Middle frontal gyrus (tissue), 1 donor: ENCODE measurements around the gene C19orf25.
A peak's percentile ranks its signal among the peaks of the same experiment; 100 is the strongest.

Experiments used
- DNase-seq: peaks from one replicate; pipeline ENCODE4 v3.0.0-alpha.2; 2015; ENCODE audit warnings: low spot score; ENCODE audit errors: extremely low spot score

C19orf25 gene

DNA sequence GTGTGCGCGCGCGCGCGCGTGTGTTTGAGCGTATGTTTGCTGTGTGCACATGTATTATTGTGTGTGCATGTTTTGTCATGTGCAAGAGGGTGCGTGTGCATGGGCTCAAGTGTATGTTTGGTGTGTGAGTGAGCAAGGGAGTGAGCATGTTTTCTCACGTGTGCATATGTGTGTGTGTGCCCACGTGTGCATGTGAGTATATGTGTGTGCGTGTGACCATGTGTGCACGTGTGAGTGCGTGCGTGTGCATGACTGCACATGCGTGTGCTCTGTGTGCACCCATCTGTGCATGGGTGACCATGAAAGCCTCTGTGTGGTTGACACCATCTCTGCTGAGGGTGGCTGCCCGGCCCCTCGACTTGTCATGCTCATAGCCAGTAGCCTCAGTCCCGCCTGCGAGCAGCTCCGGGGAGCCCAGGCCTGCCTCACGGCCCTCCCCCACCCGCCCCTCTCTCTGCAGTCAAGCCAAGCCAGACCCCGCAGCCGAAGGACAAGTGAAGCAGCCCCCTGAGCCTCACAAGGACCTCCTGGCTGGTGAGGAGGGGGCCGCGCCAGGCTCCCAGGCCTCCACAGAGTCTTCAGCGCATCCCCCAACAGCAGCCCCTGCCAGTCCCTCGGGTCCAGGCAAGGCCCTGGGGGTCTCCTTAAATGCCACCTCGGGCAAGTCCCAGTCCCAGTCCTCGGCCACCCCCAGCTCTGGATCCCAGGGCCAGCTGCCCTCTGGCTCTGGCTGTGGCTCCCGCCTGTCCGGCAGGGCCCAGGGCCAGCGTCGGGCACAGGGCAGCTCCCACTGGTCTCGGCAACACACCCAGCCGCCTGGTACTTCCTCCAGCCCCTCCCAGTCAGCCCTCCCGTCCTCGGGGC is 17.9 kb upstream of the C19orf25 start:
- no peak for DNase-seq

DNA sequence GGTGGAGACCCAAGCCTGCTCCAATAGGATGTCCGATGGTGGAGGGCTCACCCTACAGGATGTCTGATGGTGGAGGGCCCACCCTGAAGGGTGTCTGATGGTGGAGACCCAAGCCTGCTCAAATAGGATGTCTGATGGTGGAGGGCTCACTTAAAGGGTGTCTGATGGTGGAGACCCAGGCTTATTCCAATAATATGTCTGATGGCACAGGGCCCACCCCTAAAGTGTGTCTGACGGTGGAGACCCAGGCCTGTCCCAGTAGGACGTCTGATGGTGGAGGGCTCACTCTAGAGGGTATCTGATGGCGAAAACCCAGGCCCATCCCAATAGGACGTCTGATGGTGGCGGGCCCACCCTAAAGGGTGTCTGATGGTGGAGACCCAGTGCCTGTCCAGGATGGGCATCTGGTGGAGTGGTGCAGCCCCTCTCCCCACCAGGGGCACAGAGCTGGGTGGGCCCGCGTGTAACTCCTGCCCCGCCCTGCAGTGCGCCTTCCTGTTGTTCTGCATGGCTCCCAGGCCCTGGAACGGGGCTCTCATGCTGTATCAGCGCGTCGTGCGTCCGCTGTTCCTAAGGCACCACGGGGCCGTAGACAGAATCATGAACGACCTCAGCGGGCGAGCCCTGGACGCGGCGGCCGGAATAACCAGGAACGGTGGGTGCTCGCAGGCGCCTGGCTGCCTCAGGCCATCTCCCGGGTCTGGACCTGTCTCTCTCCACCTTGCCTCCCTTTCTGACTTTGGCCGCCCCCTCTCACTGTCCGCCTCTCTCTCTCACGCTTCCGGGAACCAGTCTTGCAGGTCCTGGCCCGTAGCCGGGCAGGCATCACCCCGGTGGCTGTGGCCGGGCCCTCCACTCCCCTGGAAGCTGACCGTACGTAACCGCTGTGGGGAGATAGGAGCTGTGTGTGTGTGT is 17.0 kb upstream of the C19orf25 start:
- DNase-seq = no peak

DNA sequence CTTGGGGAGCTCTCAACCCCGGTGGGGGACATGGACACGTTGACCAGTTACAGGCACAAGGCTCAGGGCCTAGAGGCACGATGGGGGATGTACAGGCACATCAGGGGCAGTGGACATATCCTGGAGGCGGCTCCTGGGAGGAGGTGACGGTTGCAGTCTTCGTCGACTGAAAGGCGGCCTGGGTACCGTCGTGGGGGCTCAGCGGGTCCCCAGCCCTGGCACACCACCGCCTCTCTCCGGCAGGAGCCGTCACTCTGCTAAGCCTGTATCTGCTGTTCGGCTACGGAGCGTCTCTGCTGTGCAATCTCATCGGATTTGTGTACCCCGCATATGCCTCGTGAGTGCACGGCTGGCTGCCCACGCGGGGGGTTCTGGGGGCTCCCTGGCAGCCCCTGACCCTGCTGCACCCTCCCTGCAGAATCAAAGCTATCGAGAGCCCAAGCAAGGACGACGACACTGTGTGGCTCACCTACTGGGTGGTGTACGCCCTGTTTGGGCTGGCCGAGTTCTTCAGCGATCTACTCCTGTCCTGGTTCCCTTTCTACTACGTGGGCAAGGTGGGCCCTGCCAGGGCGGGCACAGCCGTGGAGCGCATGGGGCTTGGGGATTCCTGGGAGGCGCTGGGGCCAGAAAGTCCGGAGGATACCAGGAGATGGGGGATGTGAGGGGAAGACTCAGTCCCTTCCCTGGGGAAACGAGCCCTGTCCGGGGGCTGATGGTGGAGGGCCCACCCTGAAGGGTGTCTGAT is 16.2 kb upstream of the C19orf25 start:
- no peak for DNase-seq

DNA sequence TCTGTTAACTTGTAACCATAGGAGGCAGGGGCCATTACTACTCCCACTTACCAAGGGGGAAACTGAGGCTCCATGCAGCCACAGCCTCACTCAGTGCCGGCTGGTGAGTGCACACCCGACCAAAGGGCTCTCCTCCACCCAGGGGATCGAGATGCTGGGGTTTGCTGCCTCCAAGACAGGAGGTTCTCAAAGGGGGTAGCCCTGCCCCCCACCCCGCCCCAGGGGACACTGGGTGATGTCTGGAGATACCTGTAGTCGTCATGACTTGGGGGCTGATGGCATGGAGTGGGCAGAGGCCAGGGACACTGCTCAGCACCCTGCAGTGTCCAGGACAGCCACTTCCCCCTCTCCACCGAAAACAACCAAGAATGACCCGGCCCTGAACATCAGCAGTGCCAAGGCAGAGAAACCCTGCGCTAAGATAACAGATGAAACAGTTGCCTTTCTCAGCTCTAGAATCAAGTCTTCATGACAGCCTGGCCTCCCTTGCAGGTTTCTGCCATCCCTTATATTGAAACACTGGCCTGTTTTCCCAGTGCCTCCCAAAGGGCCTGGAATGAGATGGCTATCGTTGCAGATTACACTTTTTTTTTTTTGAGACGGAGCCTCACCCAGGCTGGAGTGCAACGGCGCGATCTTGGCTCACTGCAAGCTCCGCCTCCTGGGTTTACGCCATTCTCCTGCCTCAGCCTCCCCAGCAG is 15.2 kb upstream of the C19orf25 start:
- no peak for DNase-seq

DNA sequence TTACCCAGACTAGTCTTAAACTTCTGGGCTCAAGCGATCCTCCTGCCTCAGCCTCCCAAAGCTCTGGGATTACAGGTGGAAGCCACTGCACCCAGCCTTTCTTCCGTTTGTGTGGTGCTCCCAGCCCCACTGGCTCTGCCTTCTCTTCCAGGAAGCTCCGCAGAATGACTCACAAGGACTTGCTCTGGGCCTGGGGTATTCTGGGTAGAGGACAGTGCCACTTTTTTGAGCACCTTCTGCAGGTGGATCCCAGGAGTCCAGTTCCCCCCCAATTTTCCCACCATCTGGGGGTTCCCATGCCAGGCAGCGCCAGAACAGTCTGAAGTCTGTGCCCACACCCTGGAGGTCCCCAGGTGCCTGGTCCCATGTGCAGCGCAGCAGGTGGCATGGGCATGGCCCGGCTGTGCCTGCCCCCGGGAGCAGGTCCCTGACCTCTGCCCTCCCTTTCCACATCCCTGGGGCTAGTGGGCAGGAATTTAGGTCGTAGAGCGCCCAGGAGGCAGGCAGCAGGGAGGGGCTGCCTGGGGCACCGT is 13.5 kb upstream of the C19orf25 start:
- no peak for DNase-seq

DNA sequence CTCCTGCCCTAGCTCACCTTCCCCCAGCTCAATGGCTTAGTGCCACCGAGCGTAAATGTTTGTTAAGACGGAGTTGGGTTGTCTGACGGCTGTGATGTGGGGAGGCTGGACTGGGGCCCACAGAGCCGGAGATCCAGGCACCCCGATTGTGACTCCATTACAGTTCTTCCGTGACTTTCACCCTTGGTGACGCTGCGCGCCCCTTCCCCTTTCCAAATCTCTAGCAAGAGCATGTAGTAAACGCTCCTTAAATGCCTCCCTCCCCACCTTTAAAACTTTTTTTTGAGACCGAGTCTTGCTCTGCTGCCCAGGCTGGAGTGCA is 12.8 kb upstream of the C19orf25 start:
- DNase-seq = no peak

DNA sequence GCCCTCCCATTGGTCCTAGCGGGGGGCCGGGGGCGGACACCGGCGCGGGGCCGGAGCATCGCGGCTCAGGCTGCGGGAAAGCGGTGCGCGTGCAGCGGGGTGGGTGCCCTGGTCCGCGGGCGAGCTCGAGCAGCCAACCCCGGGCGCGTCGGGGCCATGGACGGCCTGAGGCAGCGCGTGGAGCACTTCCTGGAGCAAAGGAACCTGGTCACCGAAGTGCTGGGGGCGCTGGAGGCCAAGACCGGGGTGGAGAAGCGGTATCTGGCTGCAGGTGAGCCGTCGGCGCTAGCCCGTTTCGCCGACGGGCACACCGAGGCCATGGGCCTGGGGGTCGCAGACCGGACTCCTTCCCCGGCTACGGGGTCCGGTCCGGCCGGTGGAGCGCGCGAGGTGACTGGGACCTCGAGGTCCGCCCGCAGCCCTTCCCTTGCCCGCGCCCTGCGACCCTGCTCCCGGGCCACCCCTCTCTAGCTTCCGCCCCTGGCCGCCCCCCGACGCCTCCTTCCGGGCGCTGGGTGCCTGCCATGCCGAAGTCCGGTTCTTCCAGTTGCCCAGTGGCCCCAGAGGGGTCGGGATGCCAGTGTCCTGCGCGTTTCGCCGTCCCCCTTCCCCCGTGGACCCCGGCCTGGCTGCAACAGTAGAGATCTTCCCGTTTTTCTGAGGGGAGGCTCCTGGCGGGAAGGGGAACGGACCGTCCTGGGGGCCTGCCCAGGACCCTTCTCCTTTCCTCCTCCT is 12.3 kb upstream of the C19orf25 start, which contains the start of gene REEP6:
REEP6 (plus strand) TSS at position 68 of the 735 bp plus-strand sequence; CDS start at position 157, 89 bp downstream.
- no peak for DNase-seq

DNA sequence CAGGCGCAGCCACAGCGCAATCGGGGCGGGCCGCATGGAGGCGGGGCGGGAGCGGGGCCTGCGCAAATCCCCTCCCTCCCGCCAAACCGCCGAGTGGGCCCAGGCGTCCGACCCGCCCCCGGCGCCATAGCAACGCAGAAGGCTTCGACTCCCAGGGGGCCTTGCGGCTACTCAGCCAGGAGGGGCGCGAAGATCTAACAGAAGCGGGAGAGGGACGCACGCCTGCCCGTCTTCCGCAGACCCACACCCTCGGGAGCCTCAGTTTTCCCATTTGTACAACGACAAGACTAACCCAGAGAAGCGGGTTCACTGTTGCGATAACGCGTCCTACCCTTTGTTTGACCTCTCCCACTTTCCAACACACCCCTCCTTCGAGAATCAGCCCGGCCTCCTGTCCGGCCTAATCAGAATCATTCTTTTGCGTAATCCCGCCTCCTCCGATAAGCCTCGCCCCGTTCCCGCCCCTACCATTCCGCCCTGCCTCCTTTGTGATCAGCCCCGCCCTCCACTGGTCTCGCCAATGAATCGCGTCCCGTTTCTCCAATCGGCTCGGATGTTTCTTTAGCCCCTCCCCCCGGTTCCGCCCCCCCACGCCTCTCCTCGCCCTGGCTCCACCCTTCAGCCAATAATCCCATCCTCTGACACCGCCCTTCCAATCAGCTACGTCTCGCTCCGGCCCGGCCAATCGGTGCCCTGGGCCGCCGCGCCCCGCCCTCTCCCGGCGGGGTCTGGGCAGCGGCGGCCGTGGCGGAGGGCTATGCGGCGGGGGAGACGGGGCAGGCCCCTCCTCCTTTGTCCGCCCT is 11.5 kb upstream of the C19orf25 start, which contains the start of gene PCSK4:
PCSK4 (minus strand) TSS at position 40 of the 803 bp plus-strand sequence; CDS start at position 36, 4 bp downstream.
- peak; percentile 94 for DNase-seq

DNA sequence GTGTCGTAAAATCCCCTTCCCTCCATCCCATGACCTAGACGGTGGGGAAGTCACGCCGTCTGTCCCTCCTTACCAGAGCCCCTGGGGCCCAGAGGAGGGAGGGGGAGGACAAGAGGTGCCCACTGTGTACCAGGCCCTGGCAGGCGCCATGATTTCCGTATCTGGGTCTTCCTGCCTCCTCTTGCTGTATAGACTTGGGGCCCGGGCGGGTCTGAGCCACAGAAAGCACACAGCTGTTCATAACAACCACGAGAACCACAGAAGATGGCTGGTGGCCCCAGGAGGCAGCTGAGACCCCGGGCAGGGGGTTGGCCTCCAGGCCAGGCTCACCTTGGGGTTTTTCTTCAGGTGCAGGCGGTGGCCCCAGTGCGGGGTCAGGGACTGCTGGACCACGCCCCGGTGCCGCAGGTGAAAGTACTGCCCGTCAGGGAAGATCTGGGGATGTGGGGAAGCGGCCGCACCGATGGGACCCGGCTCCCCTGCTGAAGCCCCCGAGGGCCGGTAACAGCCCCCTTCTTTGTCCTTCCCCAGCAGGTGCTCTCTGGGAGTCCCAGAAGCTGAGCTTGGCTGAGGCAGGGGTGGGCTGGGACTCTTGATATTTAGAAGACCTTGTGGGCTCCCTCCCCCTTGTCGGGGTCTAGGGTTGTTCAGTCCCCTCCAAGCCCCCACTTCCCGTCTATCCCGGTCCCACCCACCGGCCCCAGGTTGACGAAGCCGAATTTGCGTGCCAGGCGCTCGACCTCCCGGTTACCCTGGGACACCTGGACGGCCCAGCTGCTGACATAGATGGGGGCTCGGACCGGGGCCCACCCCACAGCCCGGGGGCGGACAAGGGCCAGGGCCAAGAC is 10.7 kb upstream of the C19orf25 start:
- DNase-seq = no peak

DNA sequence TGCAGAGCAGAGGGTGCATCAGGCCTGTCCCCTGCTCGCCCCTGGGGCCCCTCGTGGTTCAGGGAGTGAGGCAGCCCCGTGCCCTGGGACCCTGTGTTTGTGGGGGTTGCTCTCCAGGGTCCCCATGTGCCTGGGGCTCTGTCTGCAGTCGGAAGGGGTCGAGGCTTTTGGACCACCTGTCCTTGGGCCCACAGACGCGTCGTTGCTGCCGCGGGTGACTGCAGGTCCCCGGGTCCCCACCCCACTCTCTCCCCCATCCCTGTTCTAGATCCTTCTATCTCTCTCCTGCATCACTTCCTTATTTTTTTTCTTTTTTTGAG is 9.2 kb upstream of the C19orf25 start:
- DNase-seq = no peak

DNA sequence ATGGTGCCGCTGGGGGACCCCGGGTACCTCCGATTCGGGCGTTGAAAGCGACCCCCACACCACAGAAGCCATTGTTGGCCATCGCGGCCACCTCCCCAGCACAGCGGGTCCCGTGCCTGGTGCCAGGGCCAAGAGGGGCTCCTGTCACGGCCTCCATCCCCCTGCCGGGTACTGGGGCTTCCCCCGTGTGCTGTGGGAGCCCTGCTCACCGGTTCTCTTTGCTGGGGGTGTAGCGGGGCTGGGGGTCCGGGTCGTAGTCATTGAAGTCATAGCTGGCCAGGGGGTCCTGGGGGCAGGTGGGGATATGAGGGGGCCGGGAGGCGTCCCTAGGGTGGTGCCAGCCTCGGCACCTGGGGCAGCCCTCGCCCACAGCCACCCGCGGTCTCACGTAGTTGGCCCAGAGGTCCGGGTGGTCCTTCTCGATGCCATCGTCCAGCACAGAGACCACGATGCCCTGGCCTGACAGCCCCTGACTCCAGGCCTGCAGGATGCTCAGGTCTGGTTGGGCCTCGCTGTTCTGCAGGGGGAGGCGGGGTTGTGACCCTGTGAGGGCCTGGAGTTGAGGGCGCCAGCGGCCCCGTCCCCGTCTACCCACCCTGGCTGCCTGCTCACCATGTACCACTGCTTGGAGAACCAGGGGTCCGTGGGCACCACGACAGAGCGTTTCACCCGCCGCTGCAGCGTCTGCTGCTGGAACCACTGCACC is 8.7 kb upstream of the C19orf25 start:
- DNase-seq = no peak

DNA sequence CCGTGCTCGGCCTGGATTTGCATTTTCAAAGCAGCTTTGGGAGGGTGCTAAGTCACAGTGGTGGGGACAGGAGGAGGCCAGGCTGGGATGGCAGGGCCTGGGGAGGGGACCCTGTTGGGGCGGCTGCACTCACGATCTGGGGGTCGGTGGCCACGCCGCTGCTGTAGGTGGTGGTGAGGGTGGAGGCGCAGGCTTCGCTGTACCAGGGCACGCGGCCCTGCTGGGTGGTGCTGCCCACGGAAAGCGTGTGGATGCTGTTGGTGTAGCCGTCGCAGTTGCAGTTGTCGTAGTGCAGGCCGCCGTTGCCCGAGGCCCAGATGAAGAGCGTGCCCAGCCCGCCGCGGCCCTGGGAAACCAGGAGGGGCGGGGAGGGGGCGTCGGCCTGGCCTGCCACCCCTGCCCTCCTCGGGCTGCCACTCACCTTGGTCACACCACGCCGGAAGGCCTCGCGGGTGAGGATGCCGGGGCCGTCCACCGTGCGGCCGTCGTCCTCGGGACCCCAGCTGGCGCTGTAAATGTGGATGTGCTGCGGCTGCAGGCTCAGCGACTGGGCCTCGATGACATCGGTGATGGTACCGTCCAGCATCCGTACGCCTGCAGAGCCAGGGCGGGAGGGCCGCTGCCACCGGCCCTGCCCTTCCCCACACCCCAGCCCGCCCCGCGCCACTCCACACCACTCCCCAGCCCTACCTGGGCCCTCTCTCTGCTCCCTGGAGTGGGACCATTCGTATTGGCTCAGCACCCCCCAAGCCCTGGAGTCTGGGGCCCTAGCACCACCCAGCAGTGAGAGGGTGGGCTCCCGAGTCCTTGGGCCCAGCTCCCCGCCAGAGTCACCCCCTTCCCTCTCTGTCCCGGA is 7.9 kb upstream of the C19orf25 start:
- DNase-seq = no peak

DNA sequence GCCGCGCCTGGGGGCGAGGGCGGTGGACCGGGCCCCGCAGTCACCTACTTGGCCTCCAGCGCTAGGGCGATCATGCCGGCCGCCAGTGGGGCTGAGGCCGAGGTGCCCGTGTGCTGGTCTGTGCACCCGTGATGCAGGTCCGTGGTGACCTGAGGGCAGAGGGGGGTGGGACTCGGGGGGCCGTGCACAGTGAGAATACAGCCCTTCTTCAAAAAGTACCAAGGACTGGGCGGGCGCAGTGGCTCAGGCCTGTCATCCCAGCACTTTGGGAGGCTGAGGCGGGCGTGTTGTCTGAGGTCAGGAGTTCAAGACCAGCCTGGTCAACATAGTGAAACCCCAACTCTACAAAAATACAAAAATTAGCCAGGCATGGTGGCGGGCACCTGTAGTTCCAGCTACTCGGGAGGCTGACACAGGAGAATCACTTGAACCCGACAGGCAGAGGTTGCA is 5.0 kb upstream of the C19orf25 start:
- no peak for DNase-seq

DNA sequence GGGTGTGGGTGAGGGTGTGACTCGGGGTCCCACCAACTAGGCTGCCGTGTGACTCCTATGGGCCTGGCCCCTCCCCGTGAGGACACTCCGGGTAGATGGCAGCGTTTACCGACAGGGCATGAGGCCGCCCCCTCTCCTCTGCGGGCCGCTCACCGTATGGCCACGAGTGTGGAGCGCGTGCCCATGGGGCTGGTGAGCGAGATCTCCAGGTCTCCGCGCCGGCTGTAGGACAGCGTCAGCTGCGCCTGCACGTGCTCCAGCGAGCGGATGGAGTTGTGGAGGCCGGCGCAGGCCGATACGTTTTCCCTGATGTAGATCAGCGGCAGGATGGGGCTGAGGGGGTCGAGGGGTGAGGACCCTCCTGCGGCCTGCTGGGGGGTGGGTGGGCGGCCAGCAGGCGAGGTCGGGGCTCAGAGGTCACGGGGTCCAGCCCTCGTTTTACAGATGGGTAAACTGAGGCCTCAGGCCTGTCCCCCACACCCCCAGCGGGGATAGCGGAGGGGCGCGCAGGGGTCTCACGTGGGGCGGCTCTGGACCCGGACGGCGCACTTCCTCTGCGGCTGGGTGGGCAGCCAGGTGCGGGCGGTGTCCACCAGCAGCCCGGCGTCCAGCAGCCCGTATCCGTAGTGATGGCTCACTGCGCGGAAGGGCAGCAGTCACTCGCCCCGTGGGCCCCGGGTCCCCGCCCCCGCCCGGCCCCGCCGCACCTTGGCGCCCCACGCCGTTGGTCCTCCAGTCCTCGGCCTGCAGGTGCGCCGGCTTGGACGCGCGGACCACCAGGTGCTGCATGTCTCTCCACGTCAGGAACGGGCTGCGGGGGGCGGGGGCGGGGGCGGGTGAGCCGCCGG is 4.3 kb upstream of the C19orf25 start:
- DNase-seq = no peak

DNA sequence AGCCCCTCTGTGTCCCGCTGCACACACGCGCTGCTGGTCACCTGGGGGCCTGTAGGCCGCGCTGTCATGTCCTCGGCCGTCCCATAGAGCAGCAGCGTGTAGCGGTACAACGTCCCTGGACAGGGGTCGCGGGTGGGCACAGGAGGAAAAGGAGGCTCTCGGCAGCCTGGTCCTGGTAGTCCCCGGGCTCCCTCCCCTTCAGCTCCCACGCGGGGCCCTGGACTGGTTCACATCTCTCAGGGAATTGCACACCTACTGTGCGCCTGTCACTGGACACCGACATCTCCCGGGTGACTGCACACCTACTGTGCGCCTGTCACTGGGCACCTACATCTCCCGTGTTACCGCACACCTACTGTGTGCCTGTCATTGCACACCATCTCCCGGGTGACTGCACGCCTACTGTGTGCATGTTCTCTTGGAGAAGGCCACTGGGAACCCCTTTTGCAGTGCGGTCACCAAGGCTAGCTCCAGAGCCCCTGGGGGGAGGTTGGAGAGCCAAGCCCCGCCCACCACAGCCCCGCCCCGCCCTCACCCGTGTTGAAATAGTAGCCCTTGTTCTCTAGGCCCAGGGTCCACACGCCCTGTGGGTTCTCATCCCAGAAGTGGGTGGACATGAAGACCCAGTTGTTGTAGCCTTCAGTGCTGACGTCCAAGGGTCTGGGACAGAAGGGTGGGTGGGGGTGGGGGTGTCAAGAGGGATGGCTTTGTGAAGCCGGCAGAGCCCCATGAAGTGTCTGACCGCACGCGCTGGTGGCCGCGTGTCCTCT is 3.5 kb upstream of the C19orf25 start:
- DNase-seq = no peak
